ENCODE results near the gene RBM34.
A peak's percentile ranks its signal among the peaks of the same experiment; 100 is the strongest.
"Not testable (repeated sequence)": the region's sequence is repeated elsewhere in the genome, so short reads cannot be mapped to it uniquely, and the experiment has no call there.

The RBM34 gene

DNA sequence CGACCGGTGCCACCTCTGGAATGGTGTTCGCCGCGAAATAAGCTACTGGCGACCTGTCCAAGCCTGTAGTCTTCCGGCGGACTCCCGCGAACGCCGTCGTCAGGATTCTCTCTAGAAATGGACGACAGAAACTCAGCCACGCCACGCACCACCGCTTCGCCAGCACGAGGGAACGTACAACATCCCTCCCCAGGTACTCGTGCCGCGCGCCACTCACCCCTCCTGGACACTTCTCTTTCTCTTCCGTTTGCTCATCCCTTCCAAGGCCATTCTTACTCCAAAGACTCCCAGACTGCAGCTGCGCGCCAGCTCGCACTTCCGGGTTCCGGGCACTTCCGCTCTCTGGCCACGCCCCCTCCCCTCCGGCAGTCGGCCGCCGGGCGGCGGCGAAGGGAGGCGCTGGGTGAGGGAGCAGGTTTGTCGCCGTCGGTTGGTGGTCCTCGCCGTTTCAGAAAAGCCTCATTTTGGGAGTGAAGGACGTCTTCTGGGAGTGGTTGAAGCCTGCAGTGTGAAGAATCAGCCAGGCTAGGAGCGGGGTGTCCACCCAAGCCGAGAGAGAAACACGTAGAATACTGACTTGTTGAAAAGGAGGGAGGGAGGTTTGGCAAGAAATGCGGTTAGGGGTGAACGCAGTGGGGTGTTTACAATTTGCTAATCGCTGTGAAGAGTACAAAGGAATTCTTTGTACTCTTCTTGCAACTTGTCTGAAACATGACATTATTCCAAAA, at the start of gene RBM34:
Gene RBM34 (minus strand): TSS at position 294 of the 728 bp plus-strand sequence. CDS start 24 bp downstream, at position 270.
- peak; percentile 93 for DNase-seq (ENCODE audit: low spot score)

- DNase-seq (ENCODE audit: low spot score): no peak
Measured at GRCh38 chr1:235207209-235207565, 46.1 kb upstream of the RBM34 start.

GRCh38 chr1:235206533-235207208, 45.6 kb upstream of the RBM34 start:
- peak; percentile 28 for DNase-seq (ENCODE audit: low spot score)

- no peak for DNase-seq (ENCODE audit: low spot score)
Measured at GRCh38 chr1:235205687-235206086, 44.6 kb upstream of the RBM34 start.

DNA sequence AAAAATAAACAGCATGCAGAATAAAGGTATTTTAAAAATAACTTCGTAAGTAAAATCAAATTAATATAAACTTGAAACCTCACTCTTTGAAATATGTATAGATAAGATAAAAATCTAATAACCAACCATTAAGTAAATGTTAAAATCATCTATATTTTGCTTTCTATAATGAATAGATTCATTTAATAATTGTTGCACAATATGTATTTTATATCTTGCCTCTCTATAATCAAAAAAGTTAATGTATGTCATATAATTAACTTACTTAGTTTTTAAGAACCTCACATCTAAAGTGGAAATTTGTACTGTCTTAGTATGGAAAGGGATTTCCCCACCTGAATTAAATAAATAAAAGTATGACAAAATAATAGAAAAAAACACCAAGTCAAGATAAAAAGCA, 42.4 kb upstream of the RBM34 start:
- no peak for DNase-seq (ENCODE audit: low spot score)

DNA sequence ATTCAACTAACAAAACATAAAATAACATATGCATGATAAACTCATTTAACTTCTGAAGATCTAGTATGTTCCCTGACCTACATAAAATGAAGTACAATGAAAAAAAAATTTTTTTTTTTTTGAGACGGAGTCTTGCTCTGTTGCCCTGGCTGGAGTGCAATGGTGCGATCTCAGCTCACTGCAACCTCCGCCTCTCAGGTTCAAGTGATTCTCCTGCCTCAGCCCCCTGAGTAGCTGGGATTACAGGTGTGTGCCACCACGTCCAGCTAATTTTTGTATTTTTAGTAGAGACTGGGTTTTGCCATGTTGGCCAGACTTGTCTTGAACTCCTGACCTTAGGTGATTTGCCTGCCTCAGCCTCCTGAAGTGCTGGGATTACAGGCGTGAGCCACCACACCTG, 41.4 kb upstream of the RBM34 start:
- DNase-seq (ENCODE audit: low spot score): not testable (repeated sequence)

DNA sequence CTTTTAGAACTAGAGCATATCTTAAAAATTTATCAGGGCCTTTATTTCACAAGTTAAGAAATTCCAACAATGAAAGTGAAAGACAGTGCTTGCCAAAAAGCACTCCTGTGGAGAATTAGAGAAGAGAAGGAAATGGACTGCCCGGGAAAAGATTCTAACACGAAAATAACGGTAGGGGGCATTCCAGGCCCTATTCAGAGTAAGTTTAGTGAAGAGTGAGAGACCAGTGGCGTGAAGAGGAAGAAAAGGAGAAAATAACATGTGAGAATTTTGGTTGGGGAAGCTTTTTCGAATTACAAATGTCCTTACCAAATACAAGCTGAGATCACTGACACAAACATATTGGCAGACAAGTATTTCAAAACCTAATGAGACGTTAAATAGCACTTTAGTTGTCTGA, 38.4 kb upstream of the RBM34 start:
- DNase-seq (ENCODE audit: low spot score): no peak

DNA sequence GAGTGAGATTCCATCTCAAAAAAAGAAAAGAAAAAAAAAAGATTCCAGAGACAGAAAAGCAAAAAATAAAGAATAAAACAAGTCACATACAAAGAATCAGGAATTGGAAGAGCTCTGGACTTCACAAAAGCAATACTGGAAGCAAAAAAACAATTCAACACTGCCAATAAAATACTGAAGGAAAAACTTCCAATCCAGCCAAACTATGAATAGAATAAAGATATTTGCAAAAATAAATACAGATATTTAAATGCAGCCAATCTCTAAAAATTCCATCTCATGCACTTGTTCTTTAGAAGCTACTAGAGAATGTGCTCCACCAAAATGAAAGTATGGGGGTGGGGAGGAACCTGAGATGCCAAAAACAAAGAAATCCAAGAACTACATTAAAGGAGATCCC, 29.4 kb upstream of the RBM34 start:
- DNase-seq (ENCODE audit: low spot score): no peak

DNA sequence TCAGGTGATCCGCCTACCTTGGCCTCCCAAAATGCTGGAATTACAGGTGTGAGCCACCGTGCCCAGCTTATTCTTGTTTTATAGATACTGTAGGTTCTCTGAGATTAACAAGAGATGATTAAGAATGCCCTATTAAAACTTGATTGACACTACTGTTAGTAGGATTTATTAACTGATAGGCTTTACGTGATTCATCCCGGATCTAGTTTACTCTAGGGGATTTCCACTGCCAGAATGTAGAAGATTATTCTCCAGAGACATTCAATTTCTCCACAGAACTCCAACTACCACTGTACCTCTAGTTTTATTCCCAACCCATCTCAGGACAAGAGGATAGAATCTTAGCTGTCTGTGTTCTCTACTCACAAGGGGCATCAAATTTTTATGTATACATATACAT, 26.3 kb upstream of the RBM34 start:
- DNase-seq (ENCODE audit: low spot score): no peak

GRCh38 chr1:235181561-235182245, 20.7 kb upstream of the RBM34 start:
- DNase-seq (ENCODE audit: low spot score): no peak

GRCh38 chr1:235180916-235181460, 19.9 kb upstream of the RBM34 start:
- no peak for DNase-seq (ENCODE audit: low spot score)

DNA sequence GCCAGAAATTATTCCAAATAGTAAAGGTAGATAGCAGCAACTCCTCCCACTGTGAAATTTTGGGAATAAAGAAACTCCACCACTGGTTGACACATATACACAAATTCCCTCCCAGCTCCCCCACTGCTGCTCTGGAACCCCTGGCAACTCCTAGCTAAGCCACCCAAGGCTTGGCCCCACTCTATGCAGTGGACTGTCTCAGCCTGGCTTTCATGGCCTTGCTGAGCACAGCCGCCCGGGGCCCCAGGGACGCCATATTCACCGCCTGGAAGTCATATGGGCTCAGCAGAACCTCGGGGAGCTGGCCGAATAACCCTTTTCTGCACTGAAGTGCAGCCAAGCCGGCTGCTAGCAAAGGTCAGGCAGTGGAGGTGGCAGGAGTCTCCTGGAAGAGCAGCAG, 15.4 kb upstream of the RBM34 start:
- no peak for DNase-seq (ENCODE audit: low spot score)

DNA sequence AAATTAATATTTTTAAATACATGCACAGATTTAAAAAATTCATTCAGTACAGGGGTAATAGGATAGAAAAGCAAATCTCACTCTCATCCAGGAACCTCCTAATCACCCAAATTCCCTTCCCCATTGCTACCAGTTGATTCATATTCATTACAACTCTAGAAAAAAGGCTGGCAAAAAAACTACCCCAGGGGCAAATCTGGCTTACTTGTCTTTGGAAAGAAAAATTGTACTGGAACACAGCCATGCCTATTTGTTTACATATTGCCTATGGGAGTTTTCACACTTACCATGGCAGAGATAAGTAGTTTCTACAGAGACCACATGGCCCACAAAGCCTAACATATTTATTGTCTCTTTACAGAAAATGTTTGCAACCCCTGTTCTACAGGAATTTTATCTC, 8.9 kb upstream of the RBM34 start:
- DNase-seq (ENCODE audit: low spot score): no peak

DNA sequence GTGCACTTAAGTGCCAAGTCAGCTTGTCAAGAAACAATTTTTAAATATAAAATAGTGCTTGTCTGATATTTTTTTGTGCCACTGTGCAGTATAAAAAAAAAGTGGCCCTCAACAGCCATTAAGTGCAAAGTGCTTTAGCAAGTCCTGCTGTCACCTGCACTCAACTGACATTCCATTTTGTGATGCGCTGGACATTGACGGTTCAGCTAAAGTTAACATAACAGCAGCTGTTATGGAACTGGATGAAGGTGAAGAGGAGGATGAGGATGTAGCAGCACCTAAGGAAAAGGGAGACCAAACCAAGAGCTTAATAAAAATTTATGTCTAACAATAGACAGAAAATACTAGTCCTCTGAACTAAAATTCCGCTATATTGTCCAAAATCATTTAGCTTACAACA, 7.3 kb upstream of the RBM34 start:
- DNase-seq (ENCODE audit: low spot score): no peak

DNA sequence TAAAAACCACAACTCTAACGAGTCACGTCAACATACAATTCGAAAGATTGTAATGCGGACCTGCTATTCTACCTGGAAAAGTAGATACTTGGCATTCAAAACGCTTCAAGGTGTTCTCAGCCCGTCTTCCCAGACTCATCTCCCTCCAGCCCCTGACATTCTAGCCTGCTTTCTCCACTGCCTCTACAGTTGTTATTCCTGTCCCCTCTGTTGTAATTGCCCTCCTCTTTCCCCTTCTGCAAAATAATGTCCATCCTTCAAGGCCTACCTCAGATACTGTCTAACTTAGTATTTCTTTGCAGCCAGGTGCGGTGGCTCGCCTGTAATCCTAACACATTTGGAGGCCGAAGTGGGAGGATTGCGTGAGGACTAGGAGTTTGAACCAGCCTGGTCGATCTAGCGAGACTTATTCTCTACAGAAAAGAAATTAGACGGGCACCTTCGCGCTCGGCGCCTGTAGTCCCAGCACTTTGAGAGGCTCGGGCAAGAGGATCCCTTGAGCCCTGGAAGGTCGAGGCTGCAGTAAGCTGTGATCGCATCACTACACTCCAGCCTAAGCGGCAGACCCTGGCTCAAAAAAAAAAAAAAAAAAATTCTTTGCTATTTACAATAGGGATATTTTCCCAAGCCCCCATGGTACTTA, 756 bp upstream of the RBM34 start:
- no peak for DNase-seq (ENCODE audit: low spot score)

- DNase-seq (ENCODE audit: low spot score): peak; percentile 73
Measured at GRCh38 chr1:235160383-235160956, 580 bp downstream of the RBM34 start.

DNA sequence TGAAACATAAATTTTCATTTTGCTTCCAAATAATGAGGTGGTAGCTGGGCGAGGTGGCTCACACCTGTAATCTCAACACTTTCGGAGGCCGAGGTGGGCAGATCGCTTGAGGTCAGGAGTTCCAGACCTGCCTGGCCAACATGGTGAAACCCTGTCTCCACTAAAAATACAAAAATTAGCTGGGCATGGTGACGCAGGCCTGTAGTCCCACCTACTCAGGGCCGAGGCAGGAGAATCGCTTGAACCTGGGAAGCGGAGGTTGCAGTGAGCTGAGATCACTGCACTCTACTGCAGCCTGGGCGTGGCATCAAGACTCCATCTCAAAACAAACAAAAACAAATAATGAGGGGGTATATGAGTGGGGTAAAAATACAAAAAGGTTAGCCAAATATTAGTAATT, 1.1 kb downstream of the RBM34 start:
- DNase-seq (ENCODE audit: low spot score): peak; percentile 38

- not testable (repeated sequence) for DNase-seq (ENCODE audit: low spot score)
Measured at GRCh38 chr1:235159284-235159683, 1.8 kb downstream of the RBM34 start.

GRCh38 chr1:235158680-235159079, 2.4 kb downstream of the RBM34 start:
- DNase-seq (ENCODE audit: low spot score): no peak

DNA sequence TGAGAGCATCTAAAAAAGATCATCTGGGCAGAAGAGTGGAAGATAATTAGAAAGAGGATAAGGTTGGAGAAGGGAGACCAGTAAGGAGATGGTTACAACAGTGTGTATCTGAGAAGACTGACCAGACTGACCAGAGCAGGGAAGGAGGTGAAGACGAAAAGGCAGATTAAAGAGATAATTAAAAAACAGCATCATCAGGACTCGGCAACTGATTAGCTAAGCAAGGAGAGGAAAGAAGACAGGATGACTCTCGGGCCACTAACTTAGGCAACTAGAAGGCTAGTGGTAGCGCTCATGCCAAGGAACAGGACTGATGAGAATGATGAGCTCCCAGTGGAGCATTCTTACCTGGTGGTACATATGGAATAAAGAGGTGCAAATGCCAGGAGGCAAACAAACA, 3.9 kb downstream of the RBM34 start:
- DNase-seq (ENCODE audit: low spot score): no peak

DNA sequence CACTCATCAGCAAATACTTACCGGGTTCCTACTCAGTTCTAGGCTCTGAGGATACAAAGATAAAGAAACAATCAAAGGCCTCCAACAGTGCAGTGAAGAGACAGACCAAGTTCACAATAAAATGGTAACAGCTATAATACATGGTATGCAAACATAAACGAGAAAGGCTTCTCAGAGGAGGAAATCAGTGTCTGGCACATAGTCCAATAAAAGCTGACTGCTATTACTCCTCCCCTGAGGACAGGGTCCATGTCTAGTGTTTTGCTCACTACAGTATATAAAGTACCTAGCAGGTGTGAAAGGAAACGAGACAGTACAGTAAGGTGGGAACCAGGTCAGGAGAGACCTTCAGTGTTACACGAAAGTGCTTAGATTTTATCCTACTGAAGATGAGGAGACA, 4.3 kb downstream of the RBM34 start:
- DNase-seq (ENCODE audit: low spot score): no peak

- DNase-seq (ENCODE audit: low spot score): peak; percentile 49
Measured at GRCh38 chr1:235156265-235156664, 4.8 kb downstream of the RBM34 start.

Measured in RKO (cell line).